CD4-positive, alpha-beta T cell treated with Interleukin-12 subunit alpha and Interleukin-12 subunit beta, for 1 hour (primary cell): ENCODE data around the gene SNRNP40.
"Not testable (repeated sequence)": the region's sequence is repeated elsewhere in the genome, so short reads cannot be mapped to it uniquely, and the experiment has no call there.

Experiments
- DNase-seq: peaks from one replicate; pipeline ENCODE4 v3.0.0-alpha.2; 2020

SNRNP40 gene

DNA sequence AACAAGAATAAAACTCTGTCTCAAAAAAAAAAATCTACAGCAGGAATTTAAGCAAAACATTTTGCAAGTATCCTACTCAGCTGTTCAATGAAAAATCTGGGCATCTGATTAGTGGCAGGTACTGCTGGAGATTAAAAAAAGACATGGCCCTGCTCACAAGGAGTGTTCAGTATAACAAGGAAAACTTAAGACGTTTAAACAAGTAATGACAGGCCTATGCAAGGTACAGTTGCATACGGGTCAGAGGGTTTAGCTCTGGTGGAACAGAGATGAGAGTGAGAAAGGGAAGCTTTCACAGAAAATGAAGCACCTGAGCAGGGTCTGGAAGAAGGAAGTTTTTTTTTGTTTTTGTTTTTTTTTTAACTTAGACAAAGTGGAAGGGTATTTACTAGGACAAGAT, 23.0 kb downstream of the SNRNP40 start:
- no peak for DNase-seq

DNA sequence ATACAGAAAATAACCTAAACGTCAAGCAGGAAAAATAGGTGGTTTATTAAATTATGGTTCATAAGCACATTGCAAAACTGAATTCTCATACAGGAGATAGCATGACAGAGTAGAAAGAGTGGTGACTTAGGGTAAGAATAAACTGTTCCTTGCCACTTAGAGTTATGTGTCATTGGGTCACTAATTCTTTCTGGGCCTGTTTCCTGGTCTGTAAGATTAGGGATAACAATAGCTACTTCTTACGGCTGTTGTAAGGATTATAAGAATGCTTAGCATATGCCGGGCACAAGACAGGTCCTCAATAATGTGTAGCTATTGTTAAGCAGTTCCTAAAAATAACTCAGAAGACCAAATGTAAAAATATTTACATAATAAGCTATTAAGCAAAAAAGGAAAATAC, 24.2 kb downstream of the SNRNP40 start:
- no peak for DNase-seq

DNA sequence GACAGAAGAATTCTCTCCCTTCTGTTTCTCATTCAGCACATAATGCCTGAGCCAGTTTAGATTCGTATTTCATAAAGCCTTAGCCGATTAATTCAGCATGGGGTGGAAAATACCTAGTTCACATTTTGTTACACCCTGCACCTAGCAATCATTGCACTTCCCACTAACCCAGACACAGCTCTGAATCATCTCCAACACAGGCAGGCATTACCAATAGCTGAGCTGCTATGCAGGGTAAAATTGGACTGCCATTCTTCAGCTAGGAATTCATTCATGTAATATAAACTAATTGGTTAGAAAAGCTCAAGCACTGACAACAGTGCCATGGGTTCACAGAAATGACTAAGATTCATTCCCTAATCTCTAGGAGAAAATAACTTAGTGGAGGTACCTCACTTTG, 30.0 kb downstream of the SNRNP40 start:
- no peak for DNase-seq

DNA sequence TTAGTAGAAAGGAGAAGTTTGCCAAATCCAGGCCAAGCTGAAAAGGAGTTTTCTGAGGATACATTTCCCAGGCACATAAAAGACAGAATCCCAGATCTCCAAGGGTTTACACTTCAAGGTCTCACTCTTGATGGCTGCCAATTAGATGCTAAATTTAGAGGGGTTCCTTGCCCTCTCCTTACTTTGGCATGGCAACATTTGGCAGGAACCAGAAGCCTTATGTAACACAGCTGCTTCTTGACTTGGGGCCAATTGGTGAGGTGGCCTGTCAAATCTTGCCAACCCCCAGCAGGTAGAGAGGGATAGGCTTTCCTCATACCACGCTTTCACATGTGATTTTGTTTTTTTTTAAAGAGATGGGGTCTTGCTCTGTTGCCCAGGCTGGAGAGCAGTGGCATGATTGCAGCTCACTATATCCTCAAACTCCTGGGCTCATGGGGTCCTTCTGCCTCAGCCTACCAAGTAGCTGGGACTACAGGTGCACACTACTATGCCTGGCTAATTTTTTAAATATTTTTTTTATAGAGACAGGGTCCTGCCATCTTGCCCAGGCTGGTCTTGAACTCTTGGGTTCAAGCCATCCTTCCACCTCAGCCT, 31.7 kb downstream of the SNRNP40 start:
- no peak for DNase-seq

DNA sequence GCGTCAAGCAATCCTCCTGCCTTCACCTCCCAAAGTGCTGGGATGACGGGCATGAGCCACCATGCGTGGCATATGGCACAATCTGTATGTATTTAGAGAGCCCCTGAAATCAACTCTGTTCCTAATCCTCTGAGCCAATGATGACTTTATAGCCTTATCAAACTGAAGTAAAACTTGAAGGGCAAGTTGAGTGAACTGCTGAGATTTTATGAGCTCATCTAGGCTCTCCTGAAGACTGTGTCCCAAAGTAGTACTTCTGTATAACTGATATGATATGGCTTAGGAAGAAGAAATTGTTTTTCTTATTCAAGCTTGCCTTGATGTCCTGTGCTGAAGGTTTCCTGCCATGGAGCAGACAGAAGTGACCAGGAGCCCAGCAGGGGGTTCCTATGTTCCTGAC, 33.2 kb downstream of the SNRNP40 start:
- DNase-seq, result no peak

DNA sequence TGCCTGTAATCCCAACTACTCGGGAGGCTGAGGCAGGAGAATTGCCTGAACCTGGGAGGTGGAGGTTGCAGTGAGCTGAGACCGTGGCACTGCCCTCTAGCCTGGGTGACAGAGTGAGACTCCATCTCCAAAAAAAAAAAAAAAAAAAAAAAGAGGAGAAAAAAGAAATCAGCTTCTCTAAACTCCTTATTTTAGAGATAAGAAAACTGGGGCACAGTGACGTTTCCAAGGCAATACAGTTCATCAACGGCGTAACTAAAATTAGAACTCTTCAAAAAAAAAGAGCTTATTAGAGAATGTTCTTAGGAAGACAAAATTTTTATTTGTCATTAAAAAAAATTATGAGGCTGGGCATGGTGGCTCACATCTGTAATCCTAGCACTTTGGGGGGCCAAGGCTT, 34.2 kb downstream of the SNRNP40 start:
- DNase-seq, result not testable (repeated sequence)

DNA sequence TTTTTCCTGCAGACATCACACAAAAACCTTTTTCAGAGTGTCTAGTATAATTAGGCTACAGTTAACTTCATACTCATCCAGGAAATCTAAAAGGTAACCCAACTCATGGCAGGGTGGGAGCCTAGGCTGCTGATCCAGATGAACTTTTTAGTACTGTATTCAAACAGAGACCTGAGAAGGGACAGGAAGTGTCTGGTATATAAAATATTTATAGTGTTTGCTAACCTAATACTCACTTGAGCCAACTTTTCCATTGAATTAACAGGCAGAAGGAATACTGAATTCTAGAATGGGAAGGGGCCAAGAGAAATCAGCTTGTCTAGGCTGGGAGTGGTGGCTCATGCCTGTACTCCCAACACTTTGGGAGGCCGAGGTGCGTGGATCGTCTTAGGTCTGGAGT, 34.7 kb downstream of the SNRNP40 start:
- DNase-seq, result no peak

DNA sequence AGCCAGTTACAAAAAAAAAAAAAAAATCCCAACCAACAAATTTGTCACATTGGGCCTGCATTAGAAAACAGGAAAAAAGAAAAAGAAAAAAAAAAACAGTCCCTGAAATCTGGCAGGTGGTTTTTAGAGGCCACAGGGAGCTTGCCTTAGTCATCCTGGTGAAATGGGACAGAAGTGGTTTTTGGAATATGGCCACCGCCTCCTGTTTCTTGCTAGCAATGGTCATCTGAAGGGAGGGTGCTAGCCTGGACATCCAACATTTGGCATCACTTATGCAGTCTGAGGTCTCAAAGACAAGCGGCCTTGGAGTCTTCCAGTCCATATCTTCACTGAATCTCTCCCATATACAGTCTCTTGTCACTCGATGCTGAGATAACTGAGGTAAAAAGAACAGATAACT, 36.8 kb downstream of the SNRNP40 start:
- no peak for DNase-seq

DNA sequence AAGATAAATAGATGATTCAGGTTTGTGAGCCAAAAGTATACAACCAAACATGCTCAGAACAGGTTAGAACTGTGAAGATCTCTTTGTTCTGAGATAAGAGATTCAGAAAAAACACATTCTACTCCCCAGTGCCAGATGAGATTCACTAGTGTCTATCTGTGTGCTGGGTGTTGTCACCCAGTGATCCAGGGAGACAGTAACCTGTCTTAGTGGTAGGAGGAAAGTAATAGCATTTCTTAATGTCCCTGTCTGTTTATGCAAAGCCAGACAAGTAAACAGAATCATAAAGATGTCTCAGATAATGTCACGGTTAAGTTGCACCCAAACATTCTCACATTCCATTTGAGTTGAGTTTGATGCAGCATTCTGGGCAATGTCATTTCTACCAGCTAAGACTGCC, 38.0 kb downstream of the SNRNP40 start:
- no peak for DNase-seq

DNA sequence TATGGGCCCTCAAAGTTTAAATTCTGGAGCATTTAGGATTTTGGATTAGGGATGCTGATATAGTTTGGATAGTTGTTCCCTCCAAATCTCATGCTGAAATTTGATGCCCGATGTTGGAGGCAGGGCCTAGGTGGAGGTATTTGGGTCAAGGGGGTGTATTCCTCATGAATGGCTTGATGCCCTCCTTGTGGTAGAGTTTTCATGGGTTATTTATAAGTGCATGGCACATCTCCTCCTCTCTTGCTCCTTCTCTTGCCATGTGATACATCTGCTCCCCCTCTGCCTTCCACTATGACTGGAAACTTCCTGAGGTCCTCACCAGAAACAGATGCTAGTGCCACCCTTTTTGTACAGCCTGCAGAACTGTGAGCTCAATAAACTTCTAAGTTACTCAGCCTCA, 39.4 kb downstream of the SNRNP40 start:
- DNase-seq, result no peak

DNA sequence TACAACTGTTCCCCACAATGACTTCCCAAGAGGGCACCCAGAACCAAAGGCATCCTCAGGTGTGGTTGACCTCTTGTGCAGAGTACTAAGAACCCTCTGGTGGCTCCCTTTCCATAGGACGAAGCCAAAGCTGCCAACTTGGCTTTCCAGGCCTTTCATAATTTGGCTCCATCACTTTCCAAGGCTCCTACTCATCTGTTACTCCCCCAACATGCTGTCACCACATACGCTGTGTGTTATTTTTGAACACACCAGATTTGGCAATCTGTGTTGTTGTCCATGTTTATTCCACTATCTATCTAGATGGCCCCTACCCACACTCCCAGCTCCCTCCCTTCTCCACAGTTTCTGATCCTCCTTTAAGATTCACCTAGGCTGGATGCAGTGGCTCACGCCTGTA, 46.7 kb downstream of the SNRNP40 start:
- no peak for DNase-seq

DNA sequence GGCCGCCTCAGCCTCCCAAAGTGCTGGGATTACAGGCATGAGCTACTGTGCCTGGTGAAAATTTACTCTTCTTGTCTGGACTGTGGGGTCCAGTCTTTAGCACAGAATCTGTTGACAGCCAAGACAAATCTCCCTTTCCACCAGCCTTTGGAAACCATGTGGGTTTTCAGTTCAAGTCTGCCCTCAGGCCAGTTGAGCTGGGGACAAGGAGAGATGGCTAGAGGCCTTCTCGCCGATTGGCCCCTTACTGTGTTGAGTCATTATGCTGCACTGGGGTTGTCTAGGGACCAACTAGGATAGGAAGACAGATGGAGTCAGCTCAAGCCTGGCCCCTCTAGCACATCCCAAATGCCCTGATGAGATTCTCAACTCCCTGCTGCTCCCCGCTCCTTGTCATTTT, 48.3 kb downstream of the SNRNP40 start:
- DNase-seq, result no peak

DNA sequence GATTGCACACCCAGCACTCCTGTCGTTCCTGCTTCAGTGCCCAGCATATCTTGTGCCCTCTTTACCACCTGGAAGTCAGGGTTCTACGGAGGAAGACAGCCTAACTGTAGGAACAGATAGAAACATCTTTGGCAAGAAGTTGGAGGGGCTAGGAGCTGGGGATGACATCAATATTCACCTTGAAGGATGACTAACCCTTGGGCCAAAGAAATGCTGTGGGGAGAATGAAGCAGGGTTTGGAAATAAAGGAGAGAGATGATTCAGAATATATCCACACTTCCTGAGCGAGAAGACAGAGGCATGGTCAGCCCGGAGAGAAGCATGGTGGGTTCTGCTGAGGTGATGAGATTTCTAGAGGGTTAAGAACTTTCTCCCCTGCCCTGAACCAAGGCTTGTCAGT, 52.3 kb downstream of the SNRNP40 start:
- DNase-seq, result no peak

DNA sequence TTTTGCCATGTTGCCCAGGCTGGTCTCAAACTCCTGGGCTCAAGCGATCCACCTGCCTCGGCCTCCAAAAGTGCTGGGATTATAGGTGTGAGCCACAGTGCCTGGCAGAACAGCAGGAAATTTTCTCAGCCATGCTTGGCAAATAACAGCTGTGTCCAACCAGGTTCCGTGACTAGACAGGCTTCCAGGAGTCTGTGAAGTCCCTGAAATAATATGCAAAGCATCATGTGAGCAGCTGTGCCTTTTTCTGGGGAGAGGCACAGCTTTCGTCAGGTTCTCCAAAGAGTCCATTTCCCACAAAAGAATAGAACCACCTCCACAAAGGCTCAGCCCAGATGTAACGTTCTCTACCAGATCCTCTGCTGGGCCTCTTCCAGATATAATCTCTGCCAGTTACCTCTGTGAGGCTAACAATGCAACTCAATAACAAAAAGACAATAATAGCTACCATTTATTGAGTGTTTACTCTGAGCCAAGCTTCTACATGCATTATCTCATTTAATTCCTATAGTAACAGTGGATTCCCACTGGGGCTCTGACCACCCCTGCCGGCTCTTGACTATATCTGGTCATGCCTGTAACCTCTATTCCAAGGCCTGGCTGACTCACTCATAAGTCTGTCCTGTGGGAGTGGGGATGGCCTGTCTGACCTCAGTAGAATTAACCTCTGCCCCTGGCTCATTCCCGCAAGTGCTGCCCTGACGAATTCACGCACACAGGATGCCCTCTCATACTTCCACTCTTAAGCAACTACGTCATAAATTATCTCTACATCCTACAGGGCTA, 52.9 kb downstream of the SNRNP40 start:
- DNase-seq, result no peak

DNA sequence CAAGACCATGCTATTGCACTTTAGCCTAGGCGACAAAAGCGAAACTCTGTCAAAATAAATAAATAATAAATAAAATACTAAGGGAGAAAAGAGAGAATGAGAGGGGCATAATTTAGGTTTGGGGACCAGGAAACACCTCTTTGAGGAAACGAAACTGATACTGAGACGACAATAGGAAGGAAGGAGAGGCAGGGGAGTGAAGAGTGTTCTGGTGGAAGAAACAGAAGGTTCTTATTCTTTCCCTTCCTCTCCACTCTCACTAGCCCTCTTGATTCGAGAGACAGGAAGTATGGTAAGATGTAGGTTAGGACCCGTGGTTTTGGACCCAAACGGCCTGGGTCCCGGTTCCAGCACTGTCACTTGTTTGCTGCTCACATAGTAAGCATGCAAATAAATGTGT, 55.3 kb downstream of the SNRNP40 start:
- DNase-seq, result no peak

DNA sequence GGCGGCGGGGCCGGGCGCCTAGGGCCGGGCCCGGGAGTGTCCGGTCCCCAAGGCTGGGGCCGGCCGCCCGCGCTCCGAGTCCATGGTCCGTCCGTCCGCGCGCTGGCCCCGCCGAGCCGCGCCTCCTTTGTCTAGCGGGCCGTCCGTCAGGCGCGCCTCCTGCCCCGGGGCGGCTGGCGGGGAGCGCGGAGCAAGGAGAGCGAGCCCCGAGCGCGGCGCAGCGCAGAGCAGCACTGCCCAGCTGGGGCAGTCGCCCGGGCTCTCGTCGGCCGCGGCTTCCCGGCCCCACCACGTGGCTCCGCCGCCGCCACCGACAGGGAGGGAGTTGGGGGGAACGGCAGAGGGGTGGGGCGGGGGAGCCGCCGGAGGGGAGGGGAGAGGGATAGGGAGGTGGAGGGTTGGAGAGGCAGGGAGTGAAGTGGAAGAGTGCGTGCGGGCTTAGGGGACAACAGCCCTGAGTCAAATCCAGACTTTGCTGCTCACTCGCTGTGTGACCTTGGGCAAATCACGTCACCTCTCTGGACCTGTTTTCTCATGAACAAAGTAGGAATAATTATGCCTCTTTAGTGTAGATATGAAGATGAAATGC, 56.8 kb downstream of the SNRNP40 start, which contains the start of gene NKAIN1:
Gene NKAIN1 (minus strand): TSS at position 235 of the 589 bp plus-strand sequence. CDS start 340 bp downstream, outside the sequence.
- DNase-seq, result no peak

DNA sequence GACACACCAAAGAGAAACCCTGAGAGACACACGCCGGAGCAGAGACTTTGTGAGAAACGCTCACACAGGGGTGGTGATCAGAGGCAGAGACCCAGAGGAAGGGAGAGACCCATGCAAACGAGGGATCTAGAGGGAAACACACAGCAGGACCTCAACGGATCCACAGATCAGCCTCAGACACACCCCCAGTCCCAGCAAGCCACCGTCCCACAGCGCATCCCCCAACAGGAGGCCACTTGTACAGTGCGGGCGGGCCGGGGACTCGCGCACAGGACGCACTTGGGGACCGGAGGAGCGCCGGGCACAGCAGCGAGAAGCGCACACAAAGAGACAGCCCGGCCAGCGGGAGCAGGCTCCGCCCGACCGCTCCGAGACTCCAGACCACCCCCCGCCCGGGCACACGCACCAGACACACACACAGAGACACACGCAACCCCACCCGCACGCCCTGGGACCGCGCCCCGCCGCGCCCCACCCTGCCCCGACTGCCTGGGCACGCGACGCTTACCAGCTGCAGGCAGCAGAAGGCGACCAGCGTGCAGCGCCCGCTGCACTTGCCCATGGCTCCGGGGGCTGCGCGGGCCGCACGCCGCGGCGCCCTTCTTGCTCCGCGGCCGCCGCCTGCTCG, 57.5 kb downstream of the SNRNP40 start:
- DNase-seq, result no peak

DNA sequence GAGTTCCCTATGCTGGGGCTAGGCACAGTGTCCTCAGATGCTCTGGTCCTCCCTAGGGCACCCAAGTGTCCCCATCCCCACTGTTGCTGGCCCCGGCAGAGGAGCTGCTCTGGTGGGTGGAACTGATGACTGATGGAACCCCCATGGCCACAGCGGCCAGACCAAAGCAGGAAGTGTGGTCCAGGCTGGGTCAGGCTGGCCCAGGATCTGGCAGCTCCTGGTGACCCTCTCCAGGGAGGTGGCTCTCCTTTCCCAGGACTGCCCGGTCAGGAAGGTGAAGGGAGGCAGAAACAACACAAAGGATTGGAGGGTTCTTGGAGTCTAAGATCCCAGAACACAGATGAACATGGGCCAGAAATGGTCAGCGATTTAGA, 58.0 kb downstream of the SNRNP40 start:
- no peak for DNase-seq

DNA sequence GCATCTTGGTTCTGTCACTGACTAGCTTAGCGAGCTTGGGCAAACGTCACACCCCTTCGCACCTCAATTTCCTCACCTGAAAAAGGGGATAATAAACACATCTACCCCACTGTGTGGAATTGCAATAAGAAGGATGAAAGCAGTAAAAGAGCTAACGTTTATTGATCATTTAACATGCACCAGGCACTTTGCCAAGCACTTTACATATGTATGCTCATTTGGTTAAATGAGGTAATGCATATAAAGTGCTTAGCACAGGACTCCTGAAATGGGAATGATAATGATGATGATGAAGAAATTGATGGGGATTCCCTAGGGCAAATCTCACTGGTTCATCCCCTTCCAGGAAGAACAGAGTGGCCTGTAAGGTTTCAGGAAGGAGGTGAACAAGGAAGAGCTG, 61.7 kb downstream of the SNRNP40 start:
- DNase-seq, result no peak

DNA sequence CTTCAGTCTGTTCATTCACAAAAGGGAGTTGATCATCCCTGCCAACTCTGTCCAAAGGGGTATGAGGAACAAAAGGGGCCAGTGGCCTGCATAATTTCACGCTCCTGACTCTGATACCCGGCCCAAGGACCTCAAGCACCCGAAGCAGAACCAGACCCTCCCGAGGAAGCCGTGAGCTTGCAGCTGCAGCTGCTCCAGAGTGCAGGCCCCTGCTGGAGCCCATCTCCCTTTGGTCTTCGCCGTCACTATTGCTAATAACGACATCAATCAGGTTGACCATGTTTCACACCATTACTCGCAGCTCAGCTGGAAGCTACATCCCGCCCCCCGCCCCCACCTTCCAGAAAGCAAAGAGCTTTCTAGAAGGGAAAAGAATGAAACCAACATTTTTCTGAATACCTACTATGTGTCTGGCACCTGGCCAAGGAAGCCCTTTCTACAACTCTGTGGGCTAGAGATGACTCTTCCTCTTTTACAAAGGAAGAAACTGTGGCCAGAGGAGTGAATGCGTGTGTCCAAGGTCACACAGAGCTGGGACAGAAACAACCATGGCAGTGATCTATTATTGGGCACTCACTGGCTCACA, 62.4 kb downstream of the SNRNP40 start:
- no peak for DNase-seq

DNA sequence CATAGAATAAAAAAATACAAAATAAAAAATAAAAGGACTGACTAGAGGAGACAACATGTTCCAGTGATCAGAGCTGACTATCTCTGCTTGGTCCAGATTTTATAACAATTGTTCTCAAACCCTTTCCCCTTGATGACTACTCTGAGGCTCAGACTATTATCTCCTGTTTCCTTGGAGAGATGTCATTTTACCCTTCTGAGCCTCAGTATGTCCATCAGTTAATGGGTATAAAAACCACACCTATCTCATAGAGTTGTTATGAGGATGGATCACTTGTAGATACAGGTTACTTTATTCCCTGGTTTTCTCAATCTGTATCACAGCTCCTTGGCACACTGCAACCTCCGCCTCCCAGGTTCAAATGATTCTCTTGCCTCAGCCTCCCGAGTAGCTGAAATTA, 63.9 kb downstream of the SNRNP40 start:
- no peak for DNase-seq

DNA sequence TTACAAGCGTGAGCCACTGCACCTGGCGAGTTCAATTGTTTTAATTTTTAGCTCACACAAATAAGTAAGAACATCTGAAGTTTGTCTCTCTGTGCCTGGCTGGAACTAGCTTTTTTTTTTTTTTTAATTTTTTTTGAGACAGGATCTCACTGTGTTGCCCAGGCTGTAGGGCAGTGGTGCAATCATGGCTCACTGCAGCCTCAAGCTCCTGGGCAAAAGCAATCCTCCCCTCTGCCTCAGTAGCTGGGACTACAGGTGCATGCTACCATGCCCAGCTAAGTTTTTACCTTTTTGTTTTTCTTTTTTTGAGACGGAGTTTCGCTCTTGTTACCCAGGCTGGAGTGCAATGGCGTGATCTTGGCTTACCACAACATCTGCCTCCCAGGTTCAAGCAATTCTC, 64.8 kb downstream of the SNRNP40 start:
- DNase-seq, result no peak

DNA sequence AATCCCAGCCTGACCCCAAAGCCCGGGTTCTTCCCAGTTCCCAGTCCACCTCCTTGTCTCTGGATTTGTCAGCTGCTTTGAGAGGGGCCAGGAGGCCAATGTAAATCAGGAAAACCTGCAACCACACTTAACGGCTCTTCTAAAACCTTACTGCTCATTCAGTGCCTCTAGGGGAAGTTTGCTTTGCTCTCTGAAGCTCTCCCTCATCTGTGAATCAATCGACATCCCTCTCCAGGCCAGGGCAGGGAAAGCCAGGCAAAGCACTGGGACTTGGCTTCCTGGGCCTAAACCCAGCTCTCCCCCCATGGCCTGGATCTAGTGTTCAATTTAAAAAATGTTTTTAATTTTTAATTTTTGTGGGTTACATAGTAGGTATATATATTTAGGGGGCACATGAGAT, 66.2 kb downstream of the SNRNP40 start:
- DNase-seq, result no peak

DNA sequence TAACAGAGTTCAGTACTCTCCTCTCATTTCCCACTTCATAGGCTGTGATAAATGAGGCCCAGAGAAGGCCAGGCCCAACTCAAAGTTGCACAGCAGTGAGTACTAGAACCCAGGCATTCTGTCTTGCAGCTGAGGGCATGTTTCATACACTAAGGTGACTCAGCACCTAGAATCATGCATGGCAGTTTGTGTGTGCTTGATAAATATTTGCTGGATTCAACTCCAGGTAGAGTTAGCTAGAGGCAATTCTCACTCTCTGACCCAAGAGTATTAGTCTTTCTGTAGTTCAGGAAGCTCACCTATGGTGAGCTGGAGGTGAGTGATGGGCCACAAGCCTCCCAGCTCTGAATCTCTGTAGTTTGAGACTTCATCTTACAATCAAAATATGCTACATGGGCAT, 67.6 kb downstream of the SNRNP40 start:
- no peak for DNase-seq
